ENCODE data around the gene LHX5. TPM values are rescaled to one million over a fixed set of nuclear protein-coding genes. Genes with fewer than 3 reads are reported as not detected.
"Not testable (repeated sequence)": the region's sequence is repeated elsewhere in the genome, so short reads cannot be mapped to it uniquely, and the experiment has no call there.

LHX5 gene
- total RNA-seq, 4 donors from 2014 or later, result not detected

GRCh38 chr12:113505941-113506340 lies 34.3 kb upstream of the LHX5 start:
- ATAC-seq (ENCODE audit: low FRiP score) (no peak), DNase-seq (ENCODE audit: low spot score) (no peak)
- TF ChIP-seq CTCF (IDR thresholded peaks at IDR 0.05), result no peak

GRCh38 chr12:113504917-113505316 lies 33.2 kb upstream of the LHX5 start:
- ATAC-seq (ENCODE audit: low FRiP score), result no peak
- no peak for DNase-seq (ENCODE audit: low spot score)
- TF ChIP-seq CTCF (IDR thresholded peaks at IDR 0.05), result no peak

- ATAC-seq (ENCODE audit: low FRiP score) (no peak), DNase-seq (ENCODE audit: low spot score) (no peak)
- no peak for TF ChIP-seq CTCF (IDR thresholded peaks at IDR 0.05)
These were observed 29.2 kb upstream of the LHX5 start for GRCh38 chr12:113500782-113501311.

- TF ChIP-seq CTCF (IDR thresholded peaks at IDR 0.05), result no peak
- DNase-seq (ENCODE audit: low spot score) (no peak), ATAC-seq (ENCODE audit: low FRiP score) (no peak)
These were observed 28.6 kb upstream of the LHX5 start for GRCh38 chr12:113500306-113500675.

GRCh38 chr12:113498490-113498889 lies 26.8 kb upstream of the LHX5 start:
- ATAC-seq (ENCODE audit: low FRiP score), result no peak
- no peak for TF ChIP-seq CTCF (IDR thresholded peaks at IDR 0.05)
- no peak for DNase-seq (ENCODE audit: low spot score)

- TF ChIP-seq CTCF (IDR thresholded peaks at IDR 0.05), result no peak
- ATAC-seq (ENCODE audit: low FRiP score) (no peak), DNase-seq (ENCODE audit: low spot score) (no peak)
These were observed 26.0 kb upstream of the LHX5 start for GRCh38 chr12:113497693-113498092.

GRCh38 chr12:113495941-113496340 lies 24.3 kb upstream of the LHX5 start:
- not testable (repeated sequence) for ATAC-seq (ENCODE audit: low FRiP score); DNase-seq (ENCODE audit: low spot score)

GRCh38 chr12:113488322-113488721 lies 16.7 kb upstream of the LHX5 start:
- DNase-seq (ENCODE audit: low spot score), result no peak
- no peak for TF ChIP-seq CTCF (IDR thresholded peaks at IDR 0.05)
- no peak for ATAC-seq (ENCODE audit: low FRiP score)
